ENCODE results near the gene SLC26A4.

The SLC26A4 gene

GRCh38 chr7:107659666-107660065 is 962 bp upstream of the SLC26A4 start:
- H3K4me3 ChIP-seq (ENCODE audit: low read length), result no peak overlapping the region
- no peak for TF ChIP-seq CTCF (conservative IDR thresholded peaks at IDR 0.05; ENCODE audit: low read length)
- DNase-seq (ENCODE audit: low read depth), result peak; percentile 82

GRCh38 chr7:107661081-107661864 is 645 bp downstream of the SLC26A4 start:
- H3K4me3 ChIP-seq (ENCODE audit: low read length), result peak overlapping the region; percentile 63
- TF ChIP-seq CTCF (conservative IDR thresholded peaks at IDR 0.05; ENCODE audit: low read length), result no peak
- DNase-seq (ENCODE audit: low read depth), result peak; percentile 43

GRCh38 chr7:107661865-107662379 is 1.3 kb downstream of the SLC26A4 start:
- peak overlapping the region; percentile 63 for H3K4me3 ChIP-seq (ENCODE audit: low read length)
- DNase-seq (ENCODE audit: low read depth), result no peak
- TF ChIP-seq CTCF (conservative IDR thresholded peaks at IDR 0.05; ENCODE audit: low read length), result no peak; the same call in 1 of the 2 replicates

GRCh38 chr7:107663196-107663595 is 2.6 kb downstream of the SLC26A4 start:
- DNase-seq (ENCODE audit: low read depth), result no peak
- H3K4me3 ChIP-seq (ENCODE audit: low read length), result no peak overlapping the region
- no peak for TF ChIP-seq CTCF (conservative IDR thresholded peaks at IDR 0.05; ENCODE audit: low read length)

- no peak overlapping the region for H3K4me3 ChIP-seq (ENCODE audit: low read length)
- DNase-seq (ENCODE audit: low read depth), result no peak
- no peak for TF ChIP-seq CTCF (conservative IDR thresholded peaks at IDR 0.05; ENCODE audit: low read length)
Measured at GRCh38 chr7:107666790-107667189, 6.2 kb downstream of the SLC26A4 start.

GRCh38 chr7:107667341-107667740 is 6.7 kb downstream of the SLC26A4 start:
- DNase-seq (ENCODE audit: low read depth), result no peak
- no peak for TF ChIP-seq CTCF (conservative IDR thresholded peaks at IDR 0.05; ENCODE audit: low read length)
- no peak overlapping the region for H3K4me3 ChIP-seq (ENCODE audit: low read length)

- TF ChIP-seq CTCF (conservative IDR thresholded peaks at IDR 0.05; ENCODE audit: low read length), result no peak
- DNase-seq (ENCODE audit: low read depth), result no peak
- H3K4me3 ChIP-seq (ENCODE audit: low read length), result no peak overlapping the region
Measured at GRCh38 chr7:107668296-107668695, 7.7 kb downstream of the SLC26A4 start.
